ENCODE data around the gene ADAM12. TPM values are rescaled to one million over a fixed set of nuclear protein-coding genes. Genes with fewer than 3 reads are reported as not detected.

ADAM12 gene
- total and polyA plus RNA-seq, 4 donors, result 0.03 to 0.33 (median 0.19) TPM

DNA sequence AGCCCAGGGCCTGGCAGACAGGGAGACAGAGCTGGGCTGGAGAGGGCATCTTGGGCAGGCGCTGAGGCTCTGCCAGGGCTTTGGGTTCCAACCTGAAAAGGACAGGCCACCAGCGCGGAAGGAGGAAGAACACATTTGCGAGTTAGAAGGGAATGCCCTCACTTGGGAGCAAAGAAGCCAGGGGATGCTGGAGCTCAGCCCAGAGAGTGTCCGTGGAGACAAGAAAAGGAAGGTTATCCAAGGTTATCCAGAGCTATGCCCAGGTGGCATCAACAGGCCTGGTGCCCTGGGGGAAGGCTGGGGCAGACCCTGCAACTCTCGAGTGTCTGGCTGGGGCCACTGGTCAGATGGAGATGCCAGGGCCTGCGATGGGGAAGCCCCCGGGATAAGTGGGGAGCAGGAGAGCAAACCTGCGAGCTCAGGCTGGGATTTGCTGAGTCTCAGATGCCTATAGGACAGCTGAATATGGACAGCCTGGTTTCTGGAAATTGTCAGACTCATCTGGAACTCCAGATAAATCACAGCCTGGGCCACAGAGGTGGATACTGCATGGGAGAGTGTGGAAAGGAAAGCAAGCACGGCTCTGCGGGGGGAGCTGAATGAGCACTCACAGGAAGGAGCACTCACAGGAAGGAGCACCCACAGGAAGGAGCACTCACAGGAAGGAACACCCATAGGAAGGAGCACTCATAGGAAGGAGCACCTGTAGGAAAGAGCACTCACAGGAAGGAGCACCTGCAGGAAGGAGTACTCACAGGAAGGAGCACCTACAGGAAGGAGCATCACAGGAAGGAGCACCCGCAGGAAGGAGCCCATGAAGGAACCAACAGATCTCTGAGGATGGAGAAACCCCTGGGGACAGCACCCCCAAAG is 152.1 kb downstream of the ADAM12 start:
- Histone ChIP-seq H3K36me3 (ENCODE audit: control insufficient read depth in 4 of 4, insufficient read depth in 3 of 4, low read depth in 1 of 4, low read length in 3 of 4) (no peaks in the 10 kb centered on the region), H3K9me3 (ENCODE audit: control insufficient read depth in 4 of 4, low read length in 3 of 4) (peaks cover 0 to 6% (median 0%) of the 10 kb centered on the region in 4 donors), H3K9ac (ENCODE audit: low read depth in 1 of 2, low read length in 2 of 2) (no peak overlapping the region), H3K4me3 (ENCODE audit: low read depth in 1 of 3, low read length in 3 of 3) (no peak overlapping the region), H3K4me1 (ENCODE audit: control insufficient read depth in 4 of 4, insufficient read depth in 4 of 4, low read length in 3 of 4) (no peaks in the 10 kb centered on the region), H3K27me3 (ENCODE audit: control insufficient read depth in 4 of 4, insufficient read depth in 4 of 4, low read length in 3 of 4) (no peaks in the 10 kb centered on the region), H3K27ac (ENCODE audit: low read depth in 1 of 2, low read length in 2 of 2) (no peak overlapping the region)
- TF ChIP-seq YY1 (IDR thresholded peaks at IDR 0.05), result no peak
- TF ChIP-seq RXRA (IDR thresholded peaks at IDR 0.05), result no peak
- TF ChIP-seq, protein P1, sequence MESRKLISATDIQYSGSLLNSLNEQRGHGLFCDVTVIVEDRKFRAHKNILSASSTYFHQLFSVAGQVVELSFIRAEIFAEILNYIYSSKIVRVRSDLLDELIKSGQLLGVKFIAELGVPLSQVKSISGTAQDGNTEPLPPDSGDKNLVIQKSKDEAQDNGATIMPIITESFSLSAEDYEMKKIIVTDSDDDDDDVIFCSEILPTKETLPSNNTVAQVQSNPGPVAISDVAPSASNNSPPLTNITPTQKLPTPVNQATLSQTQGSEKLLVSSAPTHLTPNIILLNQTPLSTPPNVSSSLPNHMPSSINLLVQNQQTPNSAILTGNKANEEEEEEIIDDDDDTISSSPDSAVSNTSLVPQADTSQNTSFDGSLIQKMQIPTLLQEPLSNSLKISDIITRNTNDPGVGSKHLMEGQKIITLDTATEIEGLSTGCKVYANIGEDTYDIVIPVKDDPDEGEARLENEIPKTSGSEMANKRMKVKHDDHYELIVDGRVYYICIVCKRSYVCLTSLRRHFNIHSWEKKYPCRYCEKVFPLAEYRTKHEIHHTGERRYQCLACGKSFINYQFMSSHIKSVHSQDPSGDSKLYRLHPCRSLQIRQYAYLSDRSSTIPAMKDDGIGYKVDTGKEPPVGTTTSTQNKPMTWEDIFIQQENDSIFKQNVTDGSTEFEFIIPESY (IDR thresholded peaks at IDR 0.05), result no peak
- TF ChIP-seq, protein P2, sequence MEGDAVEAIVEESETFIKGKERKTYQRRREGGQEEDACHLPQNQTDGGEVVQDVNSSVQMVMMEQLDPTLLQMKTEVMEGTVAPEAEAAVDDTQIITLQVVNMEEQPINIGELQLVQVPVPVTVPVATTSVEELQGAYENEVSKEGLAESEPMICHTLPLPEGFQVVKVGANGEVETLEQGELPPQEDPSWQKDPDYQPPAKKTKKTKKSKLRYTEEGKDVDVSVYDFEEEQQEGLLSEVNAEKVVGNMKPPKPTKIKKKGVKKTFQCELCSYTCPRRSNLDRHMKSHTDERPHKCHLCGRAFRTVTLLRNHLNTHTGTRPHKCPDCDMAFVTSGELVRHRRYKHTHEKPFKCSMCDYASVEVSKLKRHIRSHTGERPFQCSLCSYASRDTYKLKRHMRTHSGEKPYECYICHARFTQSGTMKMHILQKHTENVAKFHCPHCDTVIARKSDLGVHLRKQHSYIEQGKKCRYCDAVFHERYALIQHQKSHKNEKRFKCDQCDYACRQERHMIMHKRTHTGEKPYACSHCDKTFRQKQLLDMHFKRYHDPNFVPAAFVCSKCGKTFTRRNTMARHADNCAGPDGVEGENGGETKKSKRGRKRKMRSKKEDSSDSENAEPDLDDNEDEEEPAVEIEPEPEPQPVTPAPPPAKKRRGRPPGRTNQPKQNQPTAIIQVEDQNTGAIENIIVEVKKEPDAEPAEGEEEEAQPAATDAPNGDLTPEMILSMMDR (IDR thresholded peaks at IDR 0.05; ENCODE audit: low read depth, low read length, missing input control), result no peak
- TF ChIP-seq, protein P3, sequence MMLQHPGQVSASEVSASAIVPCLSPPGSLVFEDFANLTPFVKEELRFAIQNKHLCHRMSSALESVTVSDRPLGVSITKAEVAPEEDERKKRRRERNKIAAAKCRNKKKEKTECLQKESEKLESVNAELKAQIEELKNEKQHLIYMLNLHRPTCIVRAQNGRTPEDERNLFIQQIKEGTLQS (IDR thresholded peaks at IDR 0.05), result no peak
- no peak for TF ChIP-seq FOXA2 (IDR thresholded peaks at IDR 0.05)
- TF ChIP-seq RAD21 (IDR thresholded peaks at IDR 0.05), result no peak
- no peak for TF ChIP-seq TAF1 (conservative IDR thresholded peaks at IDR 0.05)
- no peak for TF ChIP-seq EGR1 (IDR thresholded peaks at IDR 0.05; ENCODE audit: low read depth in 2 of 2)
- TF ChIP-seq FOXA1 (IDR thresholded peaks at IDR 0.05), result no peak
- TF ChIP-seq JUND (IDR thresholded peaks at IDR 0.05), result no peak
- TF ChIP-seq, protein P4, sequence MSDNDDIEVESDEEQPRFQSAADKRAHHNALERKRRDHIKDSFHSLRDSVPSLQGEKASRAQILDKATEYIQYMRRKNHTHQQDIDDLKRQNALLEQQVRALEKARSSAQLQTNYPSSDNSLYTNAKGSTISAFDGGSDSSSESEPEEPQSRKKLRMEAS (IDR thresholded peaks at IDR 0.05), result no peak
- TF ChIP-seq SP1 (IDR thresholded peaks at IDR 0.05), result no peak
- no peak for TF ChIP-seq HNF4G (IDR thresholded peaks at IDR 0.05)
- TF ChIP-seq, protein P5, sequence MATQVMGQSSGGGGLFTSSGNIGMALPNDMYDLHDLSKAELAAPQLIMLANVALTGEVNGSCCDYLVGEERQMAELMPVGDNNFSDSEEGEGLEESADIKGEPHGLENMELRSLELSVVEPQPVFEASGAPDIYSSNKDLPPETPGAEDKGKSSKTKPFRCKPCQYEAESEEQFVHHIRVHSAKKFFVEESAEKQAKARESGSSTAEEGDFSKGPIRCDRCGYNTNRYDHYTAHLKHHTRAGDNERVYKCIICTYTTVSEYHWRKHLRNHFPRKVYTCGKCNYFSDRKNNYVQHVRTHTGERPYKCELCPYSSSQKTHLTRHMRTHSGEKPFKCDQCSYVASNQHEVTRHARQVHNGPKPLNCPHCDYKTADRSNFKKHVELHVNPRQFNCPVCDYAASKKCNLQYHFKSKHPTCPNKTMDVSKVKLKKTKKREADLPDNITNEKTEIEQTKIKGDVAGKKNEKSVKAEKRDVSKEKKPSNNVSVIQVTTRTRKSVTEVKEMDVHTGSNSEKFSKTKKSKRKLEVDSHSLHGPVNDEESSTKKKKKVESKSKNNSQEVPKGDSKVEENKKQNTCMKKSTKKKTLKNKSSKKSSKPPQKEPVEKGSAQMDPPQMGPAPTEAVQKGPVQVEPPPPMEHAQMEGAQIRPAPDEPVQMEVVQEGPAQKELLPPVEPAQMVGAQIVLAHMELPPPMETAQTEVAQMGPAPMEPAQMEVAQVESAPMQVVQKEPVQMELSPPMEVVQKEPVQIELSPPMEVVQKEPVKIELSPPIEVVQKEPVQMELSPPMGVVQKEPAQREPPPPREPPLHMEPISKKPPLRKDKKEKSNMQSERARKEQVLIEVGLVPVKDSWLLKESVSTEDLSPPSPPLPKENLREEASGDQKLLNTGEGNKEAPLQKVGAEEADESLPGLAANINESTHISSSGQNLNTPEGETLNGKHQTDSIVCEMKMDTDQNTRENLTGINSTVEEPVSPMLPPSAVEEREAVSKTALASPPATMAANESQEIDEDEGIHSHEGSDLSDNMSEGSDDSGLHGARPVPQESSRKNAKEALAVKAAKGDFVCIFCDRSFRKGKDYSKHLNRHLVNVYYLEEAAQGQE (IDR thresholded peaks at IDR 0.05), result no peak
- TF ChIP-seq NR2F2 (IDR thresholded peaks at IDR 0.05), result no peak
- TF ChIP-seq GABPA (IDR thresholded peaks at IDR 0.05 in 1 of 2, conservative IDR thresholded peaks at IDR 0.05 in 1 of 2), result no peak
- no peak for TF ChIP-seq HNF4A (conservative IDR thresholded peaks at IDR 0.05)
- DNase-seq (ENCODE audit: low spot score), result no peak
- 86% methylated on average over 12 of the region's 12 CpGs for WGBS

Data from liver (tissue), 9 donors.